GM19239 (cell line): ENCODE data around the gene NUMB.
"Not testable (repeated sequence)": the region's sequence is repeated elsewhere in the genome, so short reads cannot be mapped to it uniquely, and the experiment has no call there.

Source experiments
- DNase-seq: peaks from one replicate; pipeline ENCODE4 v3.0.0; 2011; ENCODE audit warnings: low spot score; ENCODE audit not compliant: insufficient read length
- FAIRE-seq: peaks from 2 replicates; lab custom pipeline; 2011; peaks lifted over from hg19 to GRCh38; lab: Jason Lieb, UNC

NUMB gene

DNA sequence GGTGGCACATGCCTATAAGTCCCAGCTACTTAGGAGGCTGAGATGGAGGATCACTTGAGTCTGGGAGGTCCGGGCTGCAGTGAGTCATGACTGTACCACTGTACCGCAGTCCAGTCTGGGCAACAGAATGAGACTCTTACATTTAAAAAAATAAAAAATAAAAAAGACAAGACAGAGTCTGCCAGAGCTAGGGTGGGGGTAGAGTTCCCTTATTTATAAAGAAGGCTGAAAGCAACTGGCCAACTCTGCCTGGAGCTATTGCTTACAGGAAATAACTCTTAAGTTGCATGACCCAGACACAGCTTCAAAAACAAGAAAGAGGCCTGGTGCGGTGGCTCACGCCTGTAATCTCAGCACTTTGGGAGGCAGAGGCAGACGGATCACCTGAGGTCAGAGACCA, 31.5 kb downstream of the NUMB start:
- no peak for DNase-seq
- no peak for FAIRE-seq

DNA sequence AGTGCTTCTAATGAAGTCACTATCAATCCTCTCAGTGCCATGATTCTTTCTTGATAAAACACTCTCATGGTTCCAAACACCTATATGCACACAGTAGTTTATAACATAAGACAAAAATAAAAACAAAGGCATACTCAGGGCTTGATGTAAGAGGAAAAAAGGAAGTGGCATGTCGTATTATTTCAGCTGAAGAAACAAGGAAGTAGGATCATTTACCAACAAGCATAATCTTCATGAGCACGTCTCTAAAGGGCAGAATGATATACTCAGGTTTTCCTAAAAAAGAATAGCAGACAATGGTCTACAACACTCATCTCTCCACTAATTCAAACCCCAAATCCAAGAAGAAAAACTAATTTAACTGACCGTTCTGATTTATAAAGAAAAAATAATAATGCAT, 33.9 kb downstream of the NUMB start:
- FAIRE-seq (peak; percentile 62), DNase-seq (no peak)

- not testable (repeated sequence) for DNase-seq, FAIRE-seq
Observed at GRCh38 chr14:73423092-73423491, 35.3 kb downstream of the NUMB start.

DNA sequence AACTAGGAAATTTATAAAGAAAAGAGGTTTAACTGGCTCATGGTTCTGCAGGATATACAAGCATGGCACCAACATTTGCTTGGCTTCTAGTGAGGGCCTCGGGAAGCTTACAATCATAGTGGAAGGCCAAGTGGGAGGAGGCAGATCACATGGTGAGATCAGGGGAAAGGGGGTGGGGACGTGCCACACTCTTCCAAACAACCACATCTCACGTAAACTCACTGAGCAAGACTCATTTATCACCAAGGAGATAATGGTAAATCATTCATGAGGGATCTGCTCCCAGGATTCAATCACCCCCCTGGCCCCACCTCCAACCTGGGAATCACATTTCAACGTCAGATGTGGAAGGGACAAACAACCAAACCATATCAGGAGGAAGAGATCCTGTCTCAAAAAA, 35.8 kb downstream of the NUMB start:
- no peak for DNase-seq
- no peak for FAIRE-seq

GRCh38 chr14:73418227-73418626, 40.1 kb downstream of the NUMB start:
- FAIRE-seq (no peak), DNase-seq (no peak)

DNA sequence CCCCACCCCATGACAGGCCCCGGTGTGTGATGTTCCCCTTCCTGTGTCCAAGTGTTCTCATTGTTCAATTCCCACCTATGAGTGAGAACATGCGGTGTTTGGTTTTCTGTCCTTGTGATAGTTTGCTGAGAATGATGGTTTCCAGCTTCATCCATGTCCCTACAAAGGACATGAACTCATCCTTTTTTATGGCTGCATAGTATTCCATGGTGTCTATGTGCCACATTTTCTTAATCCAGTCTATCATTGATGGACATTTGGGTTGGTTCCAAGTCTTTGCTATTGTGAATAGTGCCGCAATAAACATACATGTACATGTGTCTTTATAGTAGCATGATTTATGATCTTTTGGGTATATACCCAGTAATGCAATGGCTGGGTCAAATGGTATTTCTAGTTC, 52.1 kb downstream of the NUMB start:
- DNase-seq, FAIRE-seq: not testable (repeated sequence)

GRCh38 chr14:73403181-73403752, 55.1 kb downstream of the NUMB start:
- peak; percentile 82 for FAIRE-seq
- no peak for DNase-seq

DNA sequence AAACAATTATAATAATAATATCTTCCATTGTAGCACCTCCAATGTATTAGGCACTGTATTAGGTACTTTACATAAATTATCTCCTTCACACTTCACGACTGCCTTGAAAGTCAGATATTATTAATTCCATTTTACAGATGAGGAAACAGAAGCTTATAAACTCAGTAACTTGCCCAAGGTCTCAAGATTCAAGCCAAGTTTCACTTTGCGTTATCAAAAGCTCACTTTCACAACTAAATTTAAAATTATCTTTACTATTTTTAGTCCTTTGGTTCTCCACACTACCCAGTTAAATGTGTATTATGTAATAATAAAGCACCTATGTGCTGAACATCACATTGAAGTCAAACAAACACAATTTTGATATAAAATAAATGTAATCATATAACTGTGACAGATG, 55.8 kb downstream of the NUMB start:
- DNase-seq (no peak), FAIRE-seq (no peak)

DNA sequence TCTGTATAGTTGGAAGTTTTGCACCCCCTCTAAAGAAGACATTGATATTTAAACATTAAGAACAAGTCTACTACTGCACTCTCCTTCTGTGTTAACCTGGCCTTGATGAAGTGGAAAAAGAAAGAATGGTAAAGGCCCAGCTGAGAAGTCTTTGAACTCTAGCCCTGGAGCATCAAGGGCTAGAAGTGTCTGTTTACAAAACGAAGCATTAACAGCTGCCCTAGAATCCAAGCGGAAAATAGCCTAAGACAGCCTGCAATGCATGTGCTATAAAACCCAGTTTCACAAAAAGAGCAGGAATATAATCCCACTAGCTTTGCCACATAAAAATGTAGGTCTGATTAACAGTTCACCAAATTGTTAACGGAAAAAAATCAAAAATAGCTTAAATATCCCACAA, 60.5 kb downstream of the NUMB start:
- no peak for DNase-seq
- no peak for FAIRE-seq

DNA sequence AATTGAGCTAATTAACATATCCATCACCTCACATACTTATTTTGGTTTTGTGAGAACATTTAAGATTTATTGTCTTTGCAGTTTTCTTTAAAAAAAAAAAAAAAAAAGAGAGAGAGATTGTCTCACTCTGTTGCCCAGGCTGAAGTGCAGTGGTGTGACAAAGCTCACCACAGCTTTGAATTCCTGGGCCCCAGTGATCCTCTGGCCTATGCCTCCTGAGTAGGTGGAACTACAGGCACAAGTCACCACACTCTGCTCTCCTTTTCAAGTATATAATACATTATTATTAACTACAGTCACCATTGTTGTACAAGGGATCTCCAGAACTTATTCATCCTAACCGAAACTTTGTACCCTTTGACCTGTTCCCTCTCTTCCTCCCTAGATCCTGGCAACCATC, 64.0 kb downstream of the NUMB start:
- DNase-seq (no peak), FAIRE-seq (no peak)

GRCh38 chr14:73393375-73393774, 65.0 kb downstream of the NUMB start:
- DNase-seq (no peak), FAIRE-seq (no peak)

- peak; percentile 88 for FAIRE-seq
- DNase-seq: no peak
Observed at GRCh38 chr14:73392329-73393257, 65.8 kb downstream of the NUMB start.

DNA sequence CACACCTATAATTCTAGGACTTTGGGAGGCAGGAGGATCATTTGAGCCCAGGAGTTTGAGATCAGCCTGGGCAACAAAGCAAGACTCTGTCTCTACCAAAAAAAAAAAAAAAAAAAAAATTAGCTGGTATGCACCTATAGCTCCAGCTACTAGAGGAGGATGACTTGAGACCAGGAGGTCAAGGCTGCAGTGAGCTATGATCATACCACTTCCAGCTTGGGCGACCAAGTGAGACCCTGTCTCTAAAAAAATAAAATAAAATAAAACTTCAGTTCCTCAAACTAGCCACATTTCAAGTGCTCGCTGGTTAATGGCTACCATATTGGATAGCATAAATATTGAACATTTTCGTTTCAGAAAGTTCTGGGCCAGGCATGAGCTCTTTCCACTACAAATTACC, 70.5 kb downstream of the NUMB start:
- DNase-seq, FAIRE-seq: not testable (repeated sequence)

GRCh38 chr14:73386342-73386741, 72.0 kb downstream of the NUMB start:
- DNase-seq: no peak
- no peak for FAIRE-seq

DNA sequence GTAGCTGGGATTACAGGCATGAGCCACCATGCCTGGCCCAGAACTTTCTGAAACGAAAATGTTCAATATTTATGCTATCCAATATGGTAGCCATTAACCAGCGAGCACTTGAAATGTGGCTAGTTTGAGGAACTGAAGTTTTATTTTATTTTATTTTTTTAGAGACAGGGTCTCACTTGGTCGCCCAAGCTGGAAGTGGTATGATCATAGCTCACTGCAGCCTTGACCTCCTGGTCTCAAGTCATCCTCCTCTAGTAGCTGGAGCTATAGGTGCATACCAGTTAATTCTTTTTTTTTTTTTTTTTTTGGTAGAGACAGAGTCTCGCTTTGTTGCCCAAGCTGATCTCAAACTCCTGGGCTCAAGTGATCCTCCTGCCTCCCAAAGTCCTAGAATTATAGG, 73.3 kb downstream of the NUMB start:
- not testable (repeated sequence) for FAIRE-seq, DNase-seq

DNA sequence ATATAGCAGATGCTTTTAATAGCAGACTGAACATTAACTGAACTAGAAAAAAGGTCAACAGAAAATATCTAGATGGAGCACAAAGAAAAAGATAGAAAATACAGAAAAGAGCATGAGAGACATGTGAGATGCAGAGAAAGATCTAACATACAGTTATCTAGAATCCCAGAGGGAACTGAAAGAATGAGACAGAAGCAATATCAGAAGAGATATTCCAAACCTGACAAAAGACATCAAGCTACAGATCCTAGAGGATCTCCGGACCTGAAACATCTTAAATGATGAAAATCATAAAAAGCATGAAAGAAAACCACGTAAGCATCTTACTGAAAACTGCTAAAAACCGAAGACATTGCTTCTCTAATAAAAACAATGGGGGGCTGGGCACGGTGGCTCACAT, 75.0 kb downstream of the NUMB start:
- no peak for FAIRE-seq
- DNase-seq: no peak

GRCh38 chr14:73381380-73382013, 76.8 kb downstream of the NUMB start:
- no peak for FAIRE-seq
- DNase-seq: no peak

GRCh38 chr14:73376585-73376984, 81.8 kb downstream of the NUMB start:
- DNase-seq (no peak), FAIRE-seq (no peak)

DNA sequence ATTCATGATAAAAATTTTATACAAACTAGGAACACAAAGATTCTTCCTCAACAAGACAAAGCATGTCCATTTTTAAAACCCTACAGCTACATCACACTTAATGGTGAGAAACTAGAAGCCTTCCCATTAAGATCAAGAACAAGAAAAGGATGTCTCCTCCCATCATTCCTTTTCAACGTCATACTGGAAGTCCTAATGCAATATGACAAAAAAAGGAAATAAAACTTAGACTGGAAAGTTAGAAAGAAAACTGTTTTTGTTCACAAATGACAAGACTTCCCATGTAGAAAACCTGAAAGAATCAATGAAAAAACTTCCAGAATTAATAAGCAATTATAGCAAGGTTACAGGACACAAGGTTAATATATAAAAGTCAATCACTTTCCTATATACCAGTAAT, 82.5 kb downstream of the NUMB start:
- DNase-seq: no peak
- FAIRE-seq: peak; percentile 40

GRCh38 chr14:73374218-73374617, 84.1 kb downstream of the NUMB start:
- FAIRE-seq: no peak

DNA sequence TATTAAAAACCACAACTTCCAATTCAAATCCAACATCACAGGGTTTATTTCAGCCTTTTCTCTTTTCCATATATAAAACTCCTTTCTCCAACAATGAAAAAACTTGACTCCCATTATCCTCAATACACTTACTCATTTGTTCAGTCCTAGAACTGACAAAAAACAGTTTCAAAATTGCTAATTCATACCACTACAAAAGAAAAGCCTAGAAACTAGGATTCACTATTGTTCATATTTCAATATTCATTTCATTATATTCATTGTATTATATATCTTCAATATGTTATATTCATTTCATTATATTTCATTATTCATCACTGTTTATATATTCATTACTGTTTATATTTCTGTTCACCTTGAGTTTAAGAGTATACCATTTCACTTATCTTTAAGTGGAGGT, 85.8 kb downstream of the NUMB start:
- no peak for DNase-seq
- no peak for FAIRE-seq

More at GRCh38 chr14:73374218-73374617, 84.1 kb downstream of the NUMB start:
- no peak for DNase-seq
